AG04450 (cell line): ENCODE results near the gene DCD. TPM values are rescaled to one million over a fixed set of nuclear protein-coding genes. Genes with fewer than 3 reads are reported as not detected.

Experiments used
- CTCF ChIA-PET: fragments of 300-600, 350-600 bp; formaldehyde crosslinking; extraction: SDS; loops from one replicate; lab custom pipeline; 2022; ENCODE audit warnings: antibody characterized with exemption, inconsistent platforms; lab: Charles Lee
- POLR2A ChIA-PET: fragments of 350-600 bp; formaldehyde crosslinking; extraction: SDS; loops from one replicate; lab custom pipeline; 2021; ENCODE audit warnings: antibody characterized with exemption, inconsistent platforms; lab: Yijun Ruan, JAX
- DNase-seq: peaks from one replicate; pipeline ENCODE4 v3.0.0-alpha.2; 2011; ENCODE audit warnings: low read depth, low spot score
- H3K27ac ChIP-seq: one replicate; pipeline ENCODE4 v1.5.1; 2012; ENCODE audit warnings: low read depth, low read length, control low read depth
- H3K27me3 ChIP-seq: one replicate; pipeline ENCODE4 v1.6.0; 2012; ENCODE audit warnings: low read length; ENCODE audit not compliant: control insufficient read depth, insufficient read depth
- H3K4me3 ChIP-seq: 2 replicates; pipeline ENCODE4 v1.5.1; 2011; ENCODE audit warnings: mild to moderate bottlenecking, low read depth, low read length, control low read depth
- H3K9me3 ChIP-seq: 2 replicates; pipeline ENCODE4 v1.5.1; 2012; ENCODE audit warnings: low read length; ENCODE audit not compliant: control insufficient read depth, insufficient read depth
- polyA plus RNA-seq: library from polyadenylated mRNA; depleted of rRNA; stranded (reverse); fragments of >200 nt; gene quantifications from 2 replicates; pipeline ENCODE4 v1.2.3, GENCODE V29; 2011; rRNA removed
- TF ChIP-seq, protein P1 (sequence below): IDR thresholded peaks from 2 replicates; pipeline ENCODE4 v1.5.1; 2011; ENCODE audit warnings: low read depth, low read length, control low read depth, inconsistent platforms

DCD gene
- polyA plus RNA-seq, 1 experiment: not detected

GRCh38 chr12:54595471-54595870 is 52.7 kb downstream of the DCD start:
- TF ChIP-seq, protein P1, sequence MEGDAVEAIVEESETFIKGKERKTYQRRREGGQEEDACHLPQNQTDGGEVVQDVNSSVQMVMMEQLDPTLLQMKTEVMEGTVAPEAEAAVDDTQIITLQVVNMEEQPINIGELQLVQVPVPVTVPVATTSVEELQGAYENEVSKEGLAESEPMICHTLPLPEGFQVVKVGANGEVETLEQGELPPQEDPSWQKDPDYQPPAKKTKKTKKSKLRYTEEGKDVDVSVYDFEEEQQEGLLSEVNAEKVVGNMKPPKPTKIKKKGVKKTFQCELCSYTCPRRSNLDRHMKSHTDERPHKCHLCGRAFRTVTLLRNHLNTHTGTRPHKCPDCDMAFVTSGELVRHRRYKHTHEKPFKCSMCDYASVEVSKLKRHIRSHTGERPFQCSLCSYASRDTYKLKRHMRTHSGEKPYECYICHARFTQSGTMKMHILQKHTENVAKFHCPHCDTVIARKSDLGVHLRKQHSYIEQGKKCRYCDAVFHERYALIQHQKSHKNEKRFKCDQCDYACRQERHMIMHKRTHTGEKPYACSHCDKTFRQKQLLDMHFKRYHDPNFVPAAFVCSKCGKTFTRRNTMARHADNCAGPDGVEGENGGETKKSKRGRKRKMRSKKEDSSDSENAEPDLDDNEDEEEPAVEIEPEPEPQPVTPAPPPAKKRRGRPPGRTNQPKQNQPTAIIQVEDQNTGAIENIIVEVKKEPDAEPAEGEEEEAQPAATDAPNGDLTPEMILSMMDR: no peak
- no peak for DNase-seq
- ChIA-PET CTCF (interaction anchor here (0.6 to 2.4 kb wide), 7 partner anchors 9 to 154 kb away, joined by 3 to 12 read pairs (median 5); no protein-coding TSS in a partner anchor), POLR2A (no interaction called here)
- Histone ChIP-seq H3K27ac (no peak overlapping the region), H3K27me3 (peaks cover 33% of the 10 kb centered on the region), H3K9me3 (no peaks in the 10 kb centered on the region), H3K4me3 (no peak overlapping the region)

Other genes starting within 250 kb of the DCD start
- 160 and 185 TPM in 2 replicates for gene ITGA5, start 229.1 kb downstream of the DCD start, polyA plus RNA-seq
- gene GTSF1, start 174.8 kb downstream of the DCD start, polyA plus RNA-seq: not detected in 2 replicates
- gene NCKAP1L, start 150.6 kb downstream of the DCD start, polyA plus RNA-seq: not detected in 2 replicates
- gene PDE1B, start 98.8 kb downstream of the DCD start, polyA plus RNA-seq: not detected in 2 replicates
- gene PPP1R1A, start 59.7 kb downstream of the DCD start, polyA plus RNA-seq: not detected in 2 replicates
- not detected in 2 replicates for gene LACRT, start 13.5 kb downstream of the DCD start, polyA plus RNA-seq
- not detected in 2 replicates for gene MUCL1, start 206.2 kb upstream of the DCD start, polyA plus RNA-seq